Measurements from ENCODE around the gene ADCK2.

- TF ChIP-seq CTCF (IDR thresholded peaks at IDR 0.05; ENCODE audit: low read depth, low read length) (no peak), EZH2phosphoT487 (IDR thresholded peaks at IDR 0.05; ENCODE audit: low read depth) (no peak)
These were observed 4.1 kb upstream of the ADCK2 start for GRCh38 chr7:140668641-140669040.

All from OCI-LY3 (cell line).